Loucy (cell line): ENCODE measurements around the gene PHLDB2.

Experiments
- H2AFZ ChIP-seq: fragments of 200-600 bp; sonication (generic); 2 replicates; pipeline ENCODE4 v1.6.0; 2016; ENCODE audit warnings: antibody characterized with exemption, mild to moderate bottlenecking, low read length, moderate library complexity
- H3F3A ChIP-seq: fragments of 200-600 bp; 2 replicates; pipeline ENCODE4 v1.6.0; 2016; ENCODE audit warnings: antibody characterized with exemption, low read depth, mild to moderate bottlenecking
- H3K27me3 ChIP-seq: fragments of 200-600 bp; sonication (generic); 2 replicates; pipeline ENCODE4 v1.6.1; 2014; ENCODE audit warnings: low read length, mild to moderate bottlenecking; ENCODE audit not compliant: insufficient read depth, poor library complexity, severe bottlenecking
- H3K36me3 ChIP-seq: fragments of 200-600 bp; sonication (generic); 2 replicates; pipeline ENCODE4 v1.6.1; 2016; ENCODE audit warnings: low read length; ENCODE audit not compliant: insufficient read depth
- H3K4me1 ChIP-seq: fragments of 200-600 bp; sonication (generic); 2 replicates; pipeline ENCODE4 v1.5.1; 2014; ENCODE audit warnings: low read length, mild to moderate bottlenecking; ENCODE audit not compliant: insufficient read depth, poor library complexity, severe bottlenecking
- H3K4me2 ChIP-seq: fragments of 200-600 bp; sonication (generic); 2 replicates; pipeline ENCODE4 v1.6.0; 2014; ENCODE audit warnings: antibody characterized with exemption, low read length, low read depth, mild to moderate bottlenecking; ENCODE audit not compliant: poor library complexity, severe bottlenecking
- H3K4me3 ChIP-seq: fragments of 200-600 bp; sonication (generic); 2 replicates; pipeline ENCODE4 v1.5.1; 2014; ENCODE audit warnings: low read length, mild to moderate bottlenecking, mixed read lengths; ENCODE audit not compliant: poor library complexity, severe bottlenecking
- H3K79me2 ChIP-seq: fragments of 200-600 bp; sonication (generic); 2 replicates; pipeline ENCODE4 v1.6.1; 2014; ENCODE audit warnings: low read length; ENCODE audit not compliant: insufficient read depth
- H3K9ac ChIP-seq: fragments of 200-600 bp; sonication (generic); 2 replicates; pipeline ENCODE4 v1.6.0; 2014; ENCODE audit warnings: mild to moderate bottlenecking, low read depth, low read length, moderate library complexity; ENCODE audit not compliant: poor library complexity, severe bottlenecking
- H3K9me2 ChIP-seq: fragments of 200-600 bp; sonication (generic); replicated peaks from 2 replicates; pipeline ENCODE4 v1.6.1; 2016; ENCODE audit warnings: low read depth, low read length, mixed read lengths
- H3K9me3 ChIP-seq: fragments of 200-600 bp; sonication (generic); 2 replicates; pipeline ENCODE4 v1.6.1; 2014; ENCODE audit warnings: mild to moderate bottlenecking, antibody characterized with exemption, low read length, low read depth; ENCODE audit not compliant: insufficient read depth
- H4K20me1 ChIP-seq: fragments of 200-600 bp; sonication (generic); 2 replicates; pipeline ENCODE4 v1.6.0; 2014; ENCODE audit warnings: antibody characterized with exemption, low read length, mild to moderate bottlenecking; ENCODE audit not compliant: insufficient read depth, poor library complexity, severe bottlenecking
- EZH2phosphoT487 ChIP-seq: fragments of 200-600 bp; IDR thresholded peaks from 2 replicates; pipeline ENCODE4 v1.6.1; 2018; ENCODE audit warnings: antibody characterized with exemption, mild to moderate bottlenecking, moderate library complexity, borderline replicate concordance
- TF ChIP-seq, protein P1 (sequence below): fragments of 200-600 bp; sonication (generic); conservative IDR thresholded peaks from 2 replicates; pipeline ENCODE4 v1.5.1; 2014; ENCODE audit warnings: mild to moderate bottlenecking, antibody characterized with exemption, low read length

Gene PHLDB2

DNA sequence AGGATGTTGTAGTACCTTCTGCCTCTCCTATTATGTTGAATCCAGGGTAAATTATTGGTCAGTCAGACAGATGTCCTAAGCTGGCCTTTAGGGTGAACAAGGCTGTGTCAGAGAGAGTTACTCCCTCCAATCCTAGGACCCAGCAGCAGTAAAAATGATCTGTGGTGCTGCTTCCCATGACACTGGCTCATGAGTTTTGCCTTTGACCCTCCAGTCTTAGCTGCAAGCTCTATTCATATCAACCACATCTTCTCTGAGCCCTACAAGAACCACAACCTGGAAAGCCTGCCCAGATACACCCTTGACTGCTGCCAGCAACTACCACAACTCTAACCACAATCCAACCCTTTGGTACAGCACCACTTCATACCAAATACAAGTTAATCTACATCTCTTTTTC, 27.2 kb upstream of the PHLDB2 start:
- H3K79me2 ChIP-seq, result no peaks in the 10 kb centered on the region
- no peak overlapping the region for H2AFZ ChIP-seq

DNA sequence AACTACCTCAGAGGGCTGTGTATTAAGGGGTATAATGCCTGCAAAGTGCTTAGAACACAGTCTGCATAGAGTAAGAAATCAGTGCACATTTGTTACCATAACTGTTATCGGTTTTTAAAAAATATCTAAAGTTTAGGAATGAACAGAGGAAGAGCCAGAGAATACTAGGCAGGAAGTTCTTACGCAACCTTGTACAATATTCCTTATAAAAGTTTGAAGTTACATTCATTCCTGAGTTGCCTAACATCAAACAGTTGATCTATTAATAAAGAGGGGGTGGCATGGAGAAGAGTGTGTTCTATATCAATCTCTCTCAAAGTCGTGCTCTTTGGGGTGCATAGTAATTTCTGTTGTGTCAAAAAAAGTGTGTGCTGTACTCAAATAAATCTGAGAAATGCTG, 22.0 kb upstream of the PHLDB2 start:
- no peak overlapping the region for H3K4me3 ChIP-seq
- 0 out of 2 replicates have a peak, but pooled peaks cover 3% of the 10 kb centered on the region for H3F3A ChIP-seq
- no peak for TF ChIP-seq EZH2phosphoT487
- TF ChIP-seq, protein P1, sequence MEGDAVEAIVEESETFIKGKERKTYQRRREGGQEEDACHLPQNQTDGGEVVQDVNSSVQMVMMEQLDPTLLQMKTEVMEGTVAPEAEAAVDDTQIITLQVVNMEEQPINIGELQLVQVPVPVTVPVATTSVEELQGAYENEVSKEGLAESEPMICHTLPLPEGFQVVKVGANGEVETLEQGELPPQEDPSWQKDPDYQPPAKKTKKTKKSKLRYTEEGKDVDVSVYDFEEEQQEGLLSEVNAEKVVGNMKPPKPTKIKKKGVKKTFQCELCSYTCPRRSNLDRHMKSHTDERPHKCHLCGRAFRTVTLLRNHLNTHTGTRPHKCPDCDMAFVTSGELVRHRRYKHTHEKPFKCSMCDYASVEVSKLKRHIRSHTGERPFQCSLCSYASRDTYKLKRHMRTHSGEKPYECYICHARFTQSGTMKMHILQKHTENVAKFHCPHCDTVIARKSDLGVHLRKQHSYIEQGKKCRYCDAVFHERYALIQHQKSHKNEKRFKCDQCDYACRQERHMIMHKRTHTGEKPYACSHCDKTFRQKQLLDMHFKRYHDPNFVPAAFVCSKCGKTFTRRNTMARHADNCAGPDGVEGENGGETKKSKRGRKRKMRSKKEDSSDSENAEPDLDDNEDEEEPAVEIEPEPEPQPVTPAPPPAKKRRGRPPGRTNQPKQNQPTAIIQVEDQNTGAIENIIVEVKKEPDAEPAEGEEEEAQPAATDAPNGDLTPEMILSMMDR, result no peak
- no peak overlapping the region for H2AFZ ChIP-seq
- no peaks in the 10 kb centered on the region for H4K20me1 ChIP-seq
- no peaks in the 10 kb centered on the region for H3K4me1 ChIP-seq
- H3K4me2 ChIP-seq, result no peak overlapping the region
- H3K79me2 ChIP-seq, result no peaks in the 10 kb centered on the region
- peaks cover 42% of the 10 kb centered on the region for H3K27me3 ChIP-seq
- no peaks in the 10 kb centered on the region for H3K9me3 ChIP-seq
- no peak overlapping the region for H3K9ac ChIP-seq
- H3K9me2 ChIP-seq, result no peaks in the 10 kb centered on the region
- H3K36me3 ChIP-seq, result no peaks in the 10 kb centered on the region

More for the DNA sequence above, 27.2 kb upstream of the PHLDB2 start:
- Histone ChIP-seq H3K9ac (no peak overlapping the region), H3K4me2 (no peak overlapping the region), H4K20me1 (no peaks in the 10 kb centered on the region), H3K4me3 (no peak overlapping the region), H3K27me3 (peaks cover under 1% of the 10 kb centered on the region), H3K4me1 (peaks cover 3% of the 10 kb centered on the region), H3K36me3 (no peaks in the 10 kb centered on the region), H3F3A (0 out of 2 replicates have a peak, but pooled peaks cover 3% of the 10 kb centered on the region), H3K9me3 (no peaks in the 10 kb centered on the region), H3K9me2 (no peaks in the 10 kb centered on the region)
- no peak for TF ChIP-seq EZH2phosphoT487
- TF ChIP-seq, protein P1, result no peak

DNA sequence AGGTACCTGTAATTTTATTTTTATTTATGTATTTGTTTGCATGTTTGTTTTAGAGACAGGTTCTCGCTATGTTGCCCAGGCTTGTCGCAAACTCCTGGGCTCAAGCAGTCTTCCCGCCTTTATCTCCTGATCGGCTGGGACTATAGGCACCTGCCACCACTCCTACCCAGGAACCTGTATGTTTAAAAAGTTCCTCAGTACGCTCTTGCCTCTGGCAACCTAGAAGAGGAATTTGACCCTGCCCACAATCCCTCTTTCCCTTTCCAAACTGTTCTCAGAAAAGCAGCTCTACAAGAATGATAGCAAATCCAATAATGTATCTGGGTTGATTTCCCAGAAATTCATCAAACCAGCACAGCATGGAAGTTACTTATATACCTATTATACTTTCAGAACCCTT, 20.9 kb upstream of the PHLDB2 start:
- H3K36me3 ChIP-seq, result no peaks in the 10 kb centered on the region
- peaks cover 50% of the 10 kb centered on the region for H3K27me3 ChIP-seq
- H3F3A ChIP-seq, result 0 out of 2 replicates have a peak, but pooled peaks cover 3% of the 10 kb centered on the region
- TF ChIP-seq EZH2phosphoT487, result no peak
- TF ChIP-seq, protein P1, result no peak
- H3K9me3 ChIP-seq, result no peaks in the 10 kb centered on the region
- H4K20me1 ChIP-seq, result no peaks in the 10 kb centered on the region
- no peak overlapping the region for H2AFZ ChIP-seq
- no peaks in the 10 kb centered on the region for H3K4me1 ChIP-seq
- H3K4me2 ChIP-seq, result no peak overlapping the region
- no peaks in the 10 kb centered on the region for H3K79me2 ChIP-seq
- no peaks in the 10 kb centered on the region for H3K9me2 ChIP-seq
- no peak overlapping the region for H3K4me3 ChIP-seq
- H3K9ac ChIP-seq, result no peak overlapping the region
